PC-3 (cell line): Measurements from ENCODE around the gene FGF1.

ENCODE experiments used
- EZH2 ChIP-seq: fragments of 300-600 bp; sonication (generic); IDR thresholded peaks from one replicate; pipeline ENCODE4 v1.6.1; 2017; ENCODE audit warnings: antibody characterized with exemption, mild to moderate bottlenecking, low read length; ENCODE audit not compliant: unreplicated experiment
- TF ChIP-seq, protein P1 (sequence below): fragments of 300-600 bp; sonication (generic); conservative IDR thresholded peaks from 2 replicates; pipeline ENCODE4 v1.5.1; 2017; ENCODE audit warnings: antibody characterized with exemption, low read depth, mild to moderate bottlenecking, low read length

DNA sequence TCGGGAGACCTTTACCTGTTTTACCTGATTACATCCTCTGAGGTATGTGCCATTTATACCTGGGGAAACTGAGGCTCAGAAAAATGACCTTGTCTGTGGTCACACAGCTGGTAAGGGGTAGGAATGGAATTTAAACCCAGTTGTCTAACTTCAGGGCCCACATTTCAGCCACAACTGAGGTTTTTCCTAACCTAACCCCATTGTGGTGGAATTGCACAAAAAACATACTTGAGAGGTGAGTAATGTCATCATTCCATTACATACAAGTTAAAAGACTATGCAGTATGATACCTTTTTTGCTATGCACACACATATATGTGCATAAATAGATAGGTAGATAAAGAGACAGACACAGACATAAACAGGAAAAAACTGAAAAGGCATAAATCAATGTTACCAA lies 14.1 kb downstream of the FGF1 start:
- TF ChIP-seq, protein P1, sequence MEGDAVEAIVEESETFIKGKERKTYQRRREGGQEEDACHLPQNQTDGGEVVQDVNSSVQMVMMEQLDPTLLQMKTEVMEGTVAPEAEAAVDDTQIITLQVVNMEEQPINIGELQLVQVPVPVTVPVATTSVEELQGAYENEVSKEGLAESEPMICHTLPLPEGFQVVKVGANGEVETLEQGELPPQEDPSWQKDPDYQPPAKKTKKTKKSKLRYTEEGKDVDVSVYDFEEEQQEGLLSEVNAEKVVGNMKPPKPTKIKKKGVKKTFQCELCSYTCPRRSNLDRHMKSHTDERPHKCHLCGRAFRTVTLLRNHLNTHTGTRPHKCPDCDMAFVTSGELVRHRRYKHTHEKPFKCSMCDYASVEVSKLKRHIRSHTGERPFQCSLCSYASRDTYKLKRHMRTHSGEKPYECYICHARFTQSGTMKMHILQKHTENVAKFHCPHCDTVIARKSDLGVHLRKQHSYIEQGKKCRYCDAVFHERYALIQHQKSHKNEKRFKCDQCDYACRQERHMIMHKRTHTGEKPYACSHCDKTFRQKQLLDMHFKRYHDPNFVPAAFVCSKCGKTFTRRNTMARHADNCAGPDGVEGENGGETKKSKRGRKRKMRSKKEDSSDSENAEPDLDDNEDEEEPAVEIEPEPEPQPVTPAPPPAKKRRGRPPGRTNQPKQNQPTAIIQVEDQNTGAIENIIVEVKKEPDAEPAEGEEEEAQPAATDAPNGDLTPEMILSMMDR: no peak
- TF ChIP-seq EZH2: no peak
